Activated CD4-positive, alpha-beta T cell treated with anti-CD3 and anti-CD28 coated beads for 36 hours (primary cell): ENCODE data around the gene AQP4. TPM values are rescaled to one million over a fixed set of nuclear protein-coding genes. Genes with fewer than 3 reads are reported as not detected.

Experiments used
- ATAC-seq: fragments of 200-7000 bp; cut with Tn5 transposase; one replicate; pipeline ENCODE4 v1.10.0; 2021; ENCODE audit warnings: mild to moderate bottlenecking, moderate library complexity
- CTCF ChIA-PET: fragments of 350-600 bp; sonication (Branson Sonifier 250); formaldehyde crosslinking; loops from one replicate; lab custom pipeline; 2021; ENCODE audit warnings: antibody characterized with exemption; lab: Charles Lee
- POLR2A ChIA-PET: fragments of 350-600 bp; sonication (Branson Sonifier 250); formaldehyde crosslinking; loops from one replicate; lab custom pipeline; 2021; ENCODE audit warnings: antibody characterized with exemption, inconsistent platforms; lab: Charles Lee
- DNase-seq: peaks from one replicate; pipeline ENCODE4 v3.0.0-alpha.2; 2020
- H3K27ac Mint-ChIP-seq: one replicate; pipeline ENCODE4 v1.8.0; 2021; ENCODE audit warnings: mixed read lengths
- H3K27me3 Mint-ChIP-seq: one replicate; pipeline ENCODE4 v1.8.0; 2021; ENCODE audit warnings: mixed read lengths
- H3K36me3 Mint-ChIP-seq: one replicate; pipeline ENCODE4 v1.8.0; 2021; ENCODE audit warnings: low read depth, mixed read lengths
- H3K4me1 Mint-ChIP-seq: one replicate; pipeline ENCODE4 v1.8.0; 2021; ENCODE audit warnings: mixed read lengths
- H3K4me3 Mint-ChIP-seq: one replicate; pipeline ENCODE4 v1.8.0; 2021; ENCODE audit warnings: mild to moderate bottlenecking, moderate library complexity, mixed read lengths
- H3K9me3 Mint-ChIP-seq: one replicate; pipeline ENCODE4 v1.8.0; 2021; ENCODE audit warnings: low read depth, mixed read lengths
- intact Hi-C, 2 experiments: fragments of 100-400 bp; cut with DNase I in 1 of 2; cut with micrococcal nuclease in 1 of 2; formaldehyde crosslinking; loops; one replicate each; pipeline versions ENCODE4 v1.14.2 to v1.15.1; 2022 to 2024; cut with DNase I, micrococcal nuclease
- total RNA-seq, 2 experiments: library from RNA; stranded (reverse); gene quantifications; one replicate each; pipeline ENCODE4 v1.2.3, GENCODE V29; 2021

AQP4 gene
- total RNA-seq, 2 experiments from 2014 or later = not detected

DNA sequence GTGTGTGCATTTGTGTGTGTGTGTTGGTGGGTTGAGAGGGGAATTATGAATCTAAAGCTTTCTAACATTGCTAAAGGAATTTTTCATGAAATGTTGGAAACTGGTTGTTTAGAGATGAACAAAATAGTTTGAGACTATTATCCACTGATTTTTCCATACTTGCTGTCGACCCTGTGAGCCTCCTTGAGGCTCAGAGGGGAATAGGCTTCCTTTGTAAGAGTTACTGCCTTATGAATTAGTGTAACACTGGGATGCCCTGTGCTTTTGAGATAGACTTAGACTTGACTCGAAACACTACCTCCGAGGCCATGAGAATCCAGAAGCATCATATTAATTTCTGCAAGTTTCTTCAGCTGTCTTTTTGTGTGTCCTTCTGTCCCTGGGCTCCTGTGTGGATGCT lies 37.9 kb downstream of the AQP4 start:
- DNase-seq (no peak), ATAC-seq (no peak)
- H3K4me3 Mint-ChIP-seq = no peak overlapping the region
- no peak overlapping the region for H3K27ac Mint-ChIP-seq
- intact Hi-C loops = no loop called here
- H3K27me3 Mint-ChIP-seq = peaks cover 2% of the 10 kb centered on the region
- no peaks in the 10 kb centered on the region for H3K36me3 Mint-ChIP-seq
- no peaks in the 10 kb centered on the region for H3K9me3 Mint-ChIP-seq
- POLR2A ChIA-PET = no interaction called here
- H3K4me1 Mint-ChIP-seq = no peaks in the 10 kb centered on the region
- CTCF ChIA-PET = no interaction called here

DNA sequence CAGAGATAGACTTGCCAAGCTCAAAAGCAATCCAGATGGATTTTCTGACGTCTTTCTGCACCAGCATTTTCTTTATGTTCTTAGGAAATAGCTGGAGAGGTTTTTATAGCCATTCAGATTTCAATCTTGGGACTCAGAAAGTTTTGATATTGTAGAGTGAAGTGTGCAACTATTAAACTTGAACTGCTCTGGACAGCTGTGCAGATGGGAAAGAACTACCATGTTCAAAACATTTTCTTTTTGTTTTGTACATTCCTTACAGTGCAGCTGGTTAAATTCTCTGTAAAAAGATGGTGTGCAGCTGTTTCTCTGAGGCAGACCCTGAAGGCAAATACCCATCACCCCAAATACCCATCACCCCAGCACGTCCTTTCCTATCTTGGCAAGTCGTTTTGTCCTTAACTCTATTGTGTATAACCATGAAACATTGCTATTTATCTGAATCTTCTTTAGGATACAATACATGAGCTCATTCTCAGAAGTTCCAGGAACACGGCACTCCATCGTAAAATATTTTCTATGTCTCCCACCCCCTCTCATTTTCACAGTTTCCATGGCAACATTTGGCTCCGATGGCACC lies 38.8 kb downstream of the AQP4 start:
- intact Hi-C loops = no loop called here
- Mint-ChIP-seq H3K9me3 (no peaks in the 10 kb centered on the region), H3K27me3 (peaks cover 2% of the 10 kb centered on the region), H3K27ac (no peak overlapping the region), H3K36me3 (no peaks in the 10 kb centered on the region), H3K4me3 (no peak overlapping the region), H3K4me1 (no peaks in the 10 kb centered on the region)
- CTCF ChIA-PET = no interaction called here
- ATAC-seq = no peak
- no peak for DNase-seq
- POLR2A ChIA-PET = interaction anchor here (0.6 kb wide), 1 partner anchor 1073 kb away, joined by 3 read pairs; no protein-coding TSS in a partner anchor

DNA sequence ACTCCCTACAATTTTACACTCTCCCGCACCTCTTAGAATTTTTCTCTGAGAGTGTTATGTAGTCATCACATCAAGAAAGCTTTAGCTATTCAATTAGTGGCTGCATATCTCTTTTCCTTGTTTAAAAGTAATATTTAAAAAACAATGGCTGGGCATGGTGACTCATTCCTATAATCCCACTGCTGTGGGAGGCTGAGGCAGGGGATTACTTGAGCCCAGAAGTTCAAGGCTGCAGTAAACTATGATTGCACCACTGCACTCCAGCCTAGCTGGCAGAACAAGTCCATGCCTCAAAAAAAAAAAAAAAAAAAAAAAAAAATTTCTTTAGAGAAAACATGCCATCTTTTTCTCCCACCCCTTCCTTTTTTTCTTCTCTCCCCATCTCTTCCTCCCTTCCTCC lies 44.3 kb downstream of the AQP4 start:
- no peaks in the 10 kb centered on the region for H3K27me3 Mint-ChIP-seq
- POLR2A ChIA-PET = no interaction called here
- peaks cover 15% of the 10 kb centered on the region for H3K9me3 Mint-ChIP-seq
- intact Hi-C loops = no loop called here
- H3K27ac Mint-ChIP-seq = no peak overlapping the region
- CTCF ChIA-PET = no interaction called here
- H3K4me3 Mint-ChIP-seq = no peak overlapping the region
- H3K4me1 Mint-ChIP-seq = no peaks in the 10 kb centered on the region
- ATAC-seq = no peak
- H3K36me3 Mint-ChIP-seq = peaks cover 4% of the 10 kb centered on the region
- no peak for DNase-seq

DNA sequence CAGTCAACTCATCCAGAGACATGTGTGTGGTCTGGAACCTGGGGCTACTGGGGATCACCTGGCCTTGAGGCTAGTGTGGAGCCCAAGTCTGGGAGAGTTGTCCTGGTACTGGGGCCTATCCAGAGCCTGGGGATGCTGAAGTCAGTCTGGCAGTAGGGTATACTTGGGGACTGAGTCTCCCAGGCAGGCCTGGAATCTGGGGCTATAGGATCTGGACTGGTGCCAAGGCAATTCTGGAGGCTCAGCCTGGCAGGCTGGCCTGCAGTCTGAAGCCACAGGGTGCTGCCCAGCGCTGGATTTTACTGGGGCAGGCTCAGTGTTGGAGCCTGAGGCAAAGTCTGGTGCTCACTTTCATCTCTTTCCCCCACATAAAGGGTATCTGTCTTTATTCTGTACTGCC lies 46.5 kb downstream of the AQP4 start:
- Mint-ChIP-seq H3K27ac (no peak overlapping the region), H3K27me3 (no peaks in the 10 kb centered on the region), H3K9me3 (peaks cover 16% of the 10 kb centered on the region), H3K4me1 (no peaks in the 10 kb centered on the region), H3K36me3 (peaks cover 4% of the 10 kb centered on the region), H3K4me3 (no peak overlapping the region)
- intact Hi-C loops = no loop called here
- CTCF ChIA-PET = interaction anchor here (0.8 kb wide), 1 partner anchor 129 kb away, joined by 3 read pairs; no protein-coding TSS in a partner anchor
- ATAC-seq (no peak), DNase-seq (no peak)
- POLR2A ChIA-PET = no interaction called here

DNA sequence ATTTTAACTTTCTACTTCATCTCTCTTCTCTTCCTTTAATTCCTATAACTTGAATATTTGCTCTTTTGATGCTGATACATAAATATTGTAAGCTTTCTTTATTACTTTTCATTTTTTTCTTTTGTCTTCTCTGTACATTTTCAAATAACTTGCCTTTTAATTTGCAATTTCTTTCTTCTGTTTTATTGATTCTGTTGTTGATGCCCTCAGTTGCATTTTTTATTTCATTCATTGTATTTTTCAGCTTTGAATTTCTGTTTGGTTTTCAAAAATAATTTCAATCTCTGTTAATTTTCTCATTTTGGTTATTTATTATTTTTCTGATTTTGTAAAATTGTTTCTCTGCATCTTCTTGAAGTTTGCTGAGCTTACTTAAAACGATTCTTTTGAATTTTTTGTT lies 47.0 kb downstream of the AQP4 start:
- no peak overlapping the region for H3K27ac Mint-ChIP-seq
- ATAC-seq = no peak
- DNase-seq = no peak
- H3K4me3 Mint-ChIP-seq = no peak overlapping the region
- peaks cover 17% of the 10 kb centered on the region for H3K9me3 Mint-ChIP-seq
- POLR2A ChIA-PET = no interaction called here
- intact Hi-C loops = no loop called here
- no peaks in the 10 kb centered on the region for H3K27me3 Mint-ChIP-seq
- CTCF ChIA-PET = interaction anchor here (0.8 kb wide), 1 partner anchor 129 kb away, joined by 3 read pairs; no protein-coding TSS in a partner anchor
- H3K36me3 Mint-ChIP-seq = peaks cover 4% of the 10 kb centered on the region
- H3K4me1 Mint-ChIP-seq = no peaks in the 10 kb centered on the region

DNA sequence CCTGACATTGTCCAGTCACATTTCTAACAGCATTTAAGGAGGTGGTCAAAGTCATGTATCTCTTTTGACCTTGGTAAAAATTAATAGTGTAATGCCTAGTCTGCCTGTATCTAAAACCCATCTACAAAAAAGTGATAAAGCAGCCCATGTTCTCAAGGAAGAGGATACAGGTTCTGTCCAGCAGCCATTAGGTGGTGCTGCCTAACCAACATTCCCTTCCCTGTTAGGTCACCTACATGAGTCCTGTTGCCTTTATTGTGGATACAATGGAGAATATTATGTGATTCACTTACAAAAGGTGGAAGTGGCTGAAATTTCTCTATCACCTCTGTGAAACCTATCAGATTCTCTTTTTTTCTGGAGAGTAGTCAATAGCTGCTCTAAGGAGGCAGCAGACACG lies 52.5 kb downstream of the AQP4 start:
- Mint-ChIP-seq H3K27ac (no peak overlapping the region), H3K36me3 (no peaks in the 10 kb centered on the region), H3K4me1 (no peaks in the 10 kb centered on the region), H3K27me3 (no peaks in the 10 kb centered on the region), H3K9me3 (peaks cover 10% of the 10 kb centered on the region), H3K4me3 (no peak overlapping the region)
- intact Hi-C loops = no loop called here
- POLR2A ChIA-PET = no interaction called here
- CTCF ChIA-PET = interaction anchor here (0.6 kb wide), 1 partner anchor 184 kb away, joined by 3 read pairs; no protein-coding TSS in a partner anchor
- ATAC-seq = no peak
- DNase-seq = peak; percentile 9

DNA sequence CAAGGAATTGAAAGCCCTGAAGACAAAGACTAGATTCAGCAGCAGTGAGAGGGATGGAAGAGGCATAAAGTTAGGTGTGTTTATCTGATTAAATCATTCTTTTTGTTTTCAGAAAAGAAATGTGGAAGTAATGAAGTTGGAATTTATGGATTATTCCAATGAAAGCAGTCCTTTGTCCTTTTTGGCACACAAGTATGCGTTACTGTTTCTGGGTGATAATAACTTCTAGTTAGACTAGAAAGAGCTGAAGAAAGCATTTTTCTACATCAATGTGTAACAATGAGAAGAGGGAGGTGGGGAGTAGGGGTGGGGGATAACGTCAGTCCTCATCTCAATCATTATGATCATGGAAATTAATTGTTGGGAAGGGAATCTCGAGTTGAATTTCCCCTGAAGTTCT lies 53.0 kb downstream of the AQP4 start:
- CTCF ChIA-PET = interaction anchor here (0.6 kb wide), 1 partner anchor 183 kb away, joined by 3 read pairs; no protein-coding TSS in a partner anchor
- ATAC-seq (no peak), DNase-seq (no peak)
- intact Hi-C loops = no loop called here
- H3K27me3 Mint-ChIP-seq = no peaks in the 10 kb centered on the region
- H3K36me3 Mint-ChIP-seq = no peaks in the 10 kb centered on the region
- POLR2A ChIA-PET = no interaction called here
- peaks cover 10% of the 10 kb centered on the region for H3K9me3 Mint-ChIP-seq
- no peak overlapping the region for H3K27ac Mint-ChIP-seq
- H3K4me1 Mint-ChIP-seq = no peaks in the 10 kb centered on the region
- no peak overlapping the region for H3K4me3 Mint-ChIP-seq

DNA sequence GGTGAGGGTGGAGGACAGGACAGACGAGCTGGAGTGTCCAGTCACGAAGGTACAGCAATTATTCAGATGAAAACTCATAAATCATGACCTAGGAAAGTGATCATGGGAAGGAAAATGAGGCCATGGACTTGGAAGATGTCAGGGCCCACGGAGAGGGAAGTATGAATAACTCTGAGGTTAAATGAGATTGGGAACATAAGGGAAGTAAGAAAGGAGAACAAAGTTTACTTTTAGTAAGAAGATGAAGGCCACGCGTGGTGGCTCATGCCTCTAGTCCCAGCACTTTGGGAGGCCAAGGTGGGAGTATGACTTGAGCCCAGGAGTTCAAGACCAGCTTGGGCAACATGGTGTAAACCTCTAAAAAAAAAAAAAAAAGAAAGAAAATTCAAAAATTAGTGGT lies 56.2 kb downstream of the AQP4 start:
- Mint-ChIP-seq H3K4me3 (no peak overlapping the region), H3K27me3 (no peaks in the 10 kb centered on the region), H3K9me3 (peaks cover 7% of the 10 kb centered on the region), H3K27ac (no peak overlapping the region), H3K4me1 (no peaks in the 10 kb centered on the region), H3K36me3 (no peaks in the 10 kb centered on the region)
- ATAC-seq (no peak), DNase-seq (no peak)
- POLR2A ChIA-PET = no interaction called here
- intact Hi-C loops = no loop called here
- CTCF ChIA-PET = no interaction called here

DNA sequence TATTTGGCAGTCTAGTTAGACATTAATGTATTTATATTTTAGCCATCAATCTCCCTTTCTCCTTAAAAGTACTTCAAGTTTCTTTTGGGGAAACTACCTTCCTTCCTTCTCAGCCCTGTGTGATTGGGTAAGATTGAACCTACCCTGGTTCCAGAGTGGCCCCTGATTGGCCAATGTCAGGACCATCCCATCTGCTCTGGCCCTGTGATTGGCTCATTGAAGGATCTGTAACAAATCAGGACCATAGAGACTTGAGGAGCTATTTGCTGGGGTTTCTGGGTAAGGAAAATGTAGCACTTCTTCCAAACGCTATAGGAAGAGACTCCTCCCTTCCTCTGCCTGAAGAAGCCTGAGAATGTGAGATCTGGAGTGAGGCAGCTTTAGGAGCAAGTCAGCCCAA lies 59.3 kb downstream of the AQP4 start:
- no peak for DNase-seq
- no peak overlapping the region for H3K4me3 Mint-ChIP-seq
- H3K27me3 Mint-ChIP-seq = no peaks in the 10 kb centered on the region
- H3K36me3 Mint-ChIP-seq = no peaks in the 10 kb centered on the region
- intact Hi-C loops = no loop called here
- no peaks in the 10 kb centered on the region for H3K4me1 Mint-ChIP-seq
- no peak for ATAC-seq
- POLR2A ChIA-PET = no interaction called here
- CTCF ChIA-PET = no interaction called here
- peaks cover 4% of the 10 kb centered on the region for H3K9me3 Mint-ChIP-seq
- H3K27ac Mint-ChIP-seq = no peak overlapping the region

DNA sequence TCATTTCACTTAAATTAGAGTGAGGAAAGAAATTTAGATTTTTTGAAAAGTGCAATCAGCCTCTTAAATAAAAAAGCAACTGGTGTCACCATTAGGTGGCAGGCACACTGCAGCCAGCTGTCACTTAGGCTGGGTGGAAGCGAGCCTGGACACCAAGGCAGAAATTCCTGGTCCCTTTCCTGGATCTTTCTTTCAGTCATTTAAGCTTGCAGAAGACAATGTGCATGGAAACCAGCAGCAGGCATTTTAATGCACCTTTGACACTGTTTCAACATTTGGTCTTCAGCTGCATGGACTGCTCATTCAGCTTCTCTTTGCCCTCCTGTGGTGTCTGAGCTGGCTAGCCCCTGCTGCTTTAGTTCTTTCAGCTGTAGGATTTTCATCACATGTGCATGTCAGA lies 61.0 kb downstream of the AQP4 start:
- no peaks in the 10 kb centered on the region for H3K36me3 Mint-ChIP-seq
- ChIA-PET CTCF (no interaction called here), POLR2A (no interaction called here)
- intact Hi-C loops = no loop called here
- no peaks in the 10 kb centered on the region for H3K27me3 Mint-ChIP-seq
- H3K9me3 Mint-ChIP-seq = peaks cover 2% of the 10 kb centered on the region
- H3K4me3 Mint-ChIP-seq = no peak overlapping the region
- no peak overlapping the region for H3K27ac Mint-ChIP-seq
- no peak for DNase-seq
- H3K4me1 Mint-ChIP-seq = no peaks in the 10 kb centered on the region
- ATAC-seq = no peak

DNA sequence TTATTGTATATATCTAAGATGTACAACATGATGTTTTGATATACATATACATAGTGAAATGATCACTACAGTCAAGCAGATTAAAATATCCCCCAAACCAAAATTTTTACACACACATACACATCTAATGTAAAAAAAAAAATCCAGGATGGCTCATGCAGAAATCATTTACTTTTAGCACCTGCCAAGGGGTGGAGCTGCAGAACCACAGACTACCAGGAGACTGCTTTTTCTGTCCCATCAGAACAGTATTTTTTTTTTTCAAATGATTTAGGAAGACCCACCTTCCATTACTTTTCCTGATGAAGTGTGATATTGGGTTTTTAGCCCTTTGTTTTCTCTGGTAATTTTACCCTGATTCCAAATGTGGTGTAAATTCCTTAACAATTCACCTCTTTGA lies 61.9 kb downstream of the AQP4 start:
- POLR2A ChIA-PET = no interaction called here
- Mint-ChIP-seq H3K9me3 (peaks cover 7% of the 10 kb centered on the region), H3K27me3 (no peaks in the 10 kb centered on the region), H3K27ac (no peak overlapping the region), H3K4me3 (no peak overlapping the region), H3K36me3 (no peaks in the 10 kb centered on the region), H3K4me1 (no peaks in the 10 kb centered on the region)
- CTCF ChIA-PET = interaction anchor here (0.6 kb wide), 1 partner anchor 269 kb away, joined by 5 read pairs; no protein-coding TSS in a partner anchor
- DNase-seq = no peak
- intact Hi-C loops = no loop called here
- no peak for ATAC-seq

DNA sequence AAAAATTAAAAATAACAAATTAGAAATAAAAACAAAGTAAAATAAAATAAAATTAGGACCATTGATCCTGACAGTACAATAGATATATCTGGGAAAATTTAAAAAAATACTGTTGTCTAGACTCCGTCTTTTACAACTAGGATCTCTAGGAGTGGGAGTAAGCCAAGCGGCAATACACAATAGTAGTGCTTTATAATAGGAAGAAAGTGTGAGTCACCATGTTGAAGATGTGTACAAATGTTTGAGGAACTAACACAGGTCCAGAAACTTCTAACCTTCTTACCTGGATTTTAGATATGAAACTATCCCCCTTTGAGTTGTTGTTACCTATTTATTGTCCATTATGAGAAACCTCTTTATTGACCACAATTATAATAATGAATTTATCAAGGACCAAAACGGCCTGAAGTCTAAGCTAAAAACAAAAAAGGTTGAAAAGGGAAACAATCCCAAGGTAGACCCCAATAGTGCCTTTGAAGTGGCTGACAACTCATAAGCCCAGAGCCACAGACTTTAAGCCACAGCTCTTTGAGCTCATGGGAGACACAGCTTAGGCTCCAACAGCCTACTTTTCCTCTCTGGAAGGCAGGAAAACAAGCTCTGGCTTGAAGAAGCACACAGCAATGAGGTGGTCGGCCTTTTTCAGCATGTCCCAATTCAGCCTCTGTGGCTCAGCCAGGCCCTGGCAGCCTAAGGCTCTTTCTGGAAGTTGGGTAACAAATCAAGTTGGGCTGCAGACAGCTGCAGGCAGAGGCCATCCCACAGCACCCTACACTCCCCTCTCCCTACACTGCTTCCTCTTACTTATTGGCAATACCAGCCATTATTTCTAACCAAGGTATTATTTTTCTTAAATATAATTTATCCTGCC lies 62.9 kb downstream of the AQP4 start:
- H3K27me3 Mint-ChIP-seq = no peaks in the 10 kb centered on the region
- H3K36me3 Mint-ChIP-seq = no peaks in the 10 kb centered on the region
- H3K4me1 Mint-ChIP-seq = no peaks in the 10 kb centered on the region
- no peak for DNase-seq
- no peak for ATAC-seq
- intact Hi-C loops = no loop called here
- POLR2A ChIA-PET = no interaction called here
- CTCF ChIA-PET = no interaction called here
- H3K9me3 Mint-ChIP-seq = peaks cover 7% of the 10 kb centered on the region
- H3K4me3 Mint-ChIP-seq = no peak overlapping the region
- no peak overlapping the region for H3K27ac Mint-ChIP-seq
